NB4 (cell line): ENCODE results near the gene AMIGO3.
A peak's percentile ranks its signal among the peaks of the same experiment; 100 is the strongest.

ENCODE experiments used
- DNase-seq: peaks from one replicate; pipeline ENCODE4 v3.0.0; 2010; ENCODE audit warnings: low read depth
- H3K4me3 ChIP-seq: one replicate; pipeline ENCODE4 v1.5.1; 2011; ENCODE audit warnings: mild to moderate bottlenecking, low read depth, low read length, moderate library complexity
- CTCF ChIP-seq: IDR thresholded peaks from one replicate; pipeline ENCODE4 v1.5.1; 2012; ENCODE audit warnings: low read depth, low read length
- MAX ChIP-seq: IDR thresholded peaks from 2 replicates; pipeline ENCODE4 v1.6.1; 2011; ENCODE audit warnings: low read depth, low read length
- MYC ChIP-seq: IDR thresholded peaks from 2 replicates; pipeline ENCODE4 v1.6.1; 2011; ENCODE audit warnings: low read depth, low read length
- POLR2A ChIP-seq: IDR thresholded peaks from 2 replicates; pipeline ENCODE4 v1.6.1; 2011; ENCODE audit warnings: mild to moderate bottlenecking; ENCODE audit not compliant: insufficient read length; ENCODE audit errors: extremely low read depth

Gene AMIGO3

GRCh38 chr3:49673715-49674496 lies 45.6 kb downstream of the AMIGO3 start, which contains the start of gene APEH:
APEH (plus strand) TSS chr3:49674351; CDS start chr3:49674402, 51 bp downstream.
- peak; percentile 99 for DNase-seq
- peak within 1 kb of the TSS; percentile 90 for H3K4me3 ChIP-seq
- TF ChIP-seq CTCF (no peak), MAX (peak; percentile 86; the same call in 1 of the 2 replicates), POLR2A (peak; percentile 85), MYC (peak; percentile 92)

GRCh38 chr3:49673121-49673714 lies 46.3 kb downstream of the AMIGO3 start:
- TF ChIP-seq POLR2A: no peak
- TF ChIP-seq MAX: peak; percentile 44
- peak; percentile 67 for DNase-seq
- H3K4me3 ChIP-seq: peak overlapping the region; percentile 90

- no peak overlapping the region for H3K4me3 ChIP-seq
- DNase-seq: peak; percentile 77
- TF ChIP-seq MAX (no peak), POLR2A (no peak), MYC (peak; percentile 18; the same call in 1 of the 2 replicates), CTCF (peak; percentile 82)
Measured at GRCh38 chr3:49671291-49672288, 47.9 kb downstream of the AMIGO3 start.

- H3K4me3 ChIP-seq: no peak overlapping the region
- DNase-seq: no peak
- TF ChIP-seq POLR2A (no peak), MAX (no peak), MYC (no peak), CTCF (no peak)
Measured at GRCh38 chr3:49670940-49671290, 48.6 kb downstream of the AMIGO3 start.

GRCh38 chr3:49669352-49669751 lies 50.1 kb downstream of the AMIGO3 start:
- TF ChIP-seq MYC (no peak), MAX (no peak), POLR2A (no peak), CTCF (no peak)
- no peak overlapping the region for H3K4me3 ChIP-seq
- no peak for DNase-seq

- no peak for DNase-seq
- H3K4me3 ChIP-seq: no peak overlapping the region
Measured at GRCh38 chr3:49668861-49669260, 50.6 kb downstream of the AMIGO3 start.

More at GRCh38 chr3:49668861-49669260, 50.6 kb downstream of the AMIGO3 start:
- TF ChIP-seq MYC (no peak), POLR2A (no peak), MAX (no peak), CTCF (no peak)
